ENCODE results near the gene TGM3.

The TGM3 gene

DNA sequence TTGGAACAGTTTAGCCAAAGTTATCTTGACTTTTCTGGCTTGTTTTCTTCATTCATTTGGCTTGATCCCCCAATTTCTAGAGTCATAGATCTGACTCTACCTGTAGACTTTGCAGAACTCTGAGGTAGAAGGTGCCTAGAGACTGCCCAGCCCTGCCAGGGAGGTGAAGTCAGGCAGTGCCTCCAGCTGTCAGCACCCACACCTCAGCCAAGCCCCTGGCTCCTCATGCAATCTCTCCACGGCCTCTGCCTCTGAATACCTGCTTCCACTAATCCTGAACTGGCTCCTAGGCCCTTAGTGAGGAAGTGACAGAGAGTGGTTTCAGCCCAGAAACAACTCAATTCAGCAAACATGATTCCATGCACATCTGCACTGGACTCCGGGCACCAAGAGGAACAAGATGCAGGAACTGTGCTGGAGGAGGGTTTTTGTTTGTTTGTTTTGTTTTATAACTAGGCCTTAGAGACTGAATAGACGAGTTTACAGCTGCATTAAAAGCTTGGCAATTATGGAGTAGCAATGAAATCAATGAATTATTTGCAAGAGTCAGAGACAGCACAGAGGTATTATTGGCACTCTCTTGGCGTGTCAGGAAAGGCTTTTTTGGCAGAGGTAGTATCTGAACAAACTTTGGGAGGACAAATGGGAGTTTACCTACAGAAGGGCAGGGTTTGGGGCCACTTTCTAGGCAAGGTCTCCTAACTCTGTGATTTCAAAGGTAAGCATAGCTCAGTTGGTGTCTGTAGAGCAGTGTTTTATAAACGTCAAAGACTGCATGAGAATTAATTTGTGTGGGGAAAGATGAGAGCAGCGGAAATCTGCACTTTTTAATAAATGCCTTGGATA lies 25.2 kb downstream of the TGM3 start:
- ChIA-PET POLR2A (no interaction called here), CTCF (no interaction called here)
- Histone ChIP-seq H3K9me3 (ENCODE audit: control insufficient read depth, insufficient read depth, low read depth, low read length) (no peaks in the 10 kb centered on the region), H3K4me3 (ENCODE audit: low read depth, low read length) (no peak overlapping the region), H3K27ac (ENCODE audit: extremely low read depth, low read depth, low read length) (no peak overlapping the region), H3K36me3 (ENCODE audit: control insufficient read depth in 2 of 2, insufficient read depth in 1 of 2, low read length in 2 of 2) (no peaks in the 10 kb centered on the region), H3K4me1 (ENCODE audit: control insufficient read depth, insufficient read depth, low read length) (no peaks in the 10 kb centered on the region)
- TF ChIP-seq SP2 (tag by site-specific recombination; IDR thresholded peaks at IDR 0.05) (no peak), ZNF791 (tag by site-specific recombination; IDR thresholded peaks at IDR 0.05) (no peak), ZNF600 (tag by site-specific recombination; IDR thresholded peaks at IDR 0.05) (no peak), ZNF221 (tag by site-specific recombination; IDR thresholded peaks at IDR 0.05; ENCODE audit: borderline replicate concordance) (no peak), YY1 (tag by site-specific recombination; IDR thresholded peaks at IDR 0.05) (no peak), ZNF37A (tag by site-specific recombination; IDR thresholded peaks at IDR 0.05) (no peak), ZNF677 (tag by site-specific recombination; IDR thresholded peaks at IDR 0.05) (no peak), ZNF585B (tag by site-specific recombination; IDR thresholded peaks at IDR 0.05) (no peak), ZNF501 (tag by site-specific recombination; IDR thresholded peaks at IDR 0.05) (no peak), SCRT2 (tag by site-specific recombination; IDR thresholded peaks at IDR 0.05) (no peak)
- TF ChIP-seq, protein P1, sequence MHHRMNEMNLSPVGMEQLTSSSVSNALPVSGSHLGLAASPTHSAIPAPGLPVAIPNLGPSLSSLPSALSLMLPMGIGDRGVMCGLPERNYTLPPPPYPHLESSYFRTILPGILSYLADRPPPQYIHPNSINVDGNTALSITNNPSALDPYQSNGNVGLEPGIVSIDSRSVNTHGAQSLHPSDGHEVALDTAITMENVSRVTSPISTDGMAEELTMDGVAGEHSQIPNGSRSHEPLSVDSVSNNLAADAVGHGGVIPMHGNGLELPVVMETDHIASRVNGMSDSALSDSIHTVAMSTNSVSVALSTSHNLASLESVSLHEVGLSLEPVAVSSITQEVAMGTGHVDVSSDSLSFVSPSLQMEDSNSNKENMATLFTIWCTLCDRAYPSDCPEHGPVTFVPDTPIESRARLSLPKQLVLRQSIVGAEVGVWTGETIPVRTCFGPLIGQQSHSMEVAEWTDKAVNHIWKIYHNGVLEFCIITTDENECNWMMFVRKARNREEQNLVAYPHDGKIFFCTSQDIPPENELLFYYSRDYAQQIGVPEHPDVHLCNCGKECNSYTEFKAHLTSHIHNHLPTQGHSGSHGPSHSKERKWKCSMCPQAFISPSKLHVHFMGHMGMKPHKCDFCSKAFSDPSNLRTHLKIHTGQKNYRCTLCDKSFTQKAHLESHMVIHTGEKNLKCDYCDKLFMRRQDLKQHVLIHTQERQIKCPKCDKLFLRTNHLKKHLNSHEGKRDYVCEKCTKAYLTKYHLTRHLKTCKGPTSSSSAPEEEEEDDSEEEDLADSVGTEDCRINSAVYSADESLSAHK (tag by site-specific recombination; IDR thresholded peaks at IDR 0.05): no peak
- TF ChIP-seq, protein P2, sequence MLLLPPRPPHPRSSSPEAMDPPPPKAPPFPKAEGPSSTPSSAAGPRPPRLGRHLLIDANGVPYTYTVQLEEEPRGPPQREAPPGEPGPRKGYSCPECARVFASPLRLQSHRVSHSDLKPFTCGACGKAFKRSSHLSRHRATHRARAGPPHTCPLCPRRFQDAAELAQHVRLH (tag by site-specific recombination; IDR thresholded peaks at IDR 0.05): no peak

DNA sequence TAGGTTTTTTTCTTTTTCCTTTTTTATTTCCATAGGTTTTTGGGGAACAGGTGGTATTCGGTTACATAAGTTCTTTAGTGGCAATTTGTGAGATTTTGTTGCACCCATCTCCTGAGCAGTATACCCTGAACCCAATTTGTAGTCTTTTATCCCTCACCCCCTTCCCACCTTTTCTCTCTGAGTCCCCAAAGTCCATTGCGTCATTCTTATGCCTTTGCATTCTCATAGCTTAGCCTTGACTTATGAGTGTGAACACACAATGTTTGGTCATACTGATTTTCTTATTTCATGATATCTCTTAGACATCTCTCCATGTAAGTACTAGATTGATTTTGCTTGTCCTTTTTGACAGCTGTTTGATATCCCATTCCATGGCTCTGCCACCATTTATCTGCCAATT lies 27.2 kb downstream of the TGM3 start:
- no peaks in the 10 kb centered on the region for H3K36me3 ChIP-seq (ENCODE audit: control insufficient read depth in 2 of 2, insufficient read depth in 1 of 2, low read length in 2 of 2)
- H3K9me3 ChIP-seq (ENCODE audit: control insufficient read depth, insufficient read depth, low read depth, low read length): no peaks in the 10 kb centered on the region
- H3K4me3 ChIP-seq (ENCODE audit: low read depth, low read length): no peak overlapping the region
- H3K4me1 ChIP-seq (ENCODE audit: control insufficient read depth, insufficient read depth, low read length): no peaks in the 10 kb centered on the region
- CTCF ChIA-PET: no interaction called here
- no peak overlapping the region for H3K27ac ChIP-seq (ENCODE audit: extremely low read depth, low read depth, low read length)
- POLR2A ChIA-PET: no interaction called here
- TF ChIP-seq, protein P3, sequence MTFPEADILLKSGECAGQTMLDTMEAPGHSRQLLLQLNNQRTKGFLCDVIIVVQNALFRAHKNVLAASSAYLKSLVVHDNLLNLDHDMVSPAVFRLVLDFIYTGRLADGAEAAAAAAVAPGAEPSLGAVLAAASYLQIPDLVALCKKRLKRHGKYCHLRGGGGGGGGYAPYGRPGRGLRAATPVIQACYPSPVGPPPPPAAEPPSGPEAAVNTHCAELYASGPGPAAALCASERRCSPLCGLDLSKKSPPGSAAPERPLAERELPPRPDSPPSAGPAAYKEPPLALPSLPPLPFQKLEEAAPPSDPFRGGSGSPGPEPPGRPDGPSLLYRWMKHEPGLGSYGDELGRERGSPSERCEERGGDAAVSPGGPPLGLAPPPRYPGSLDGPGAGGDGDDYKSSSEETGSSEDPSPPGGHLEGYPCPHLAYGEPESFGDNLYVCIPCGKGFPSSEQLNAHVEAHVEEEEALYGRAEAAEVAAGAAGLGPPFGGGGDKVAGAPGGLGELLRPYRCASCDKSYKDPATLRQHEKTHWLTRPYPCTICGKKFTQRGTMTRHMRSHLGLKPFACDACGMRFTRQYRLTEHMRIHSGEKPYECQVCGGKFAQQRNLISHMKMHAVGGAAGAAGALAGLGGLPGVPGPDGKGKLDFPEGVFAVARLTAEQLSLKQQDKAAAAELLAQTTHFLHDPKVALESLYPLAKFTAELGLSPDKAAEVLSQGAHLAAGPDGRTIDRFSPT (tag by site-specific recombination; IDR thresholded peaks at IDR 0.05): no peak
- TF ChIP-seq ZNF19 (tag by site-specific recombination; IDR thresholded peaks at IDR 0.05; ENCODE audit: low read depth) (no peak), ZNF140 (tag by site-specific recombination; IDR thresholded peaks at IDR 0.05) (no peak), ZSCAN30 (tag by site-specific recombination; IDR thresholded peaks at IDR 0.05) (no peak), ZNF341 (tag by site-specific recombination; IDR thresholded peaks at IDR 0.05; ENCODE audit: low read depth) (no peak), GLI2 (tag by site-specific recombination; IDR thresholded peaks at IDR 0.05; ENCODE audit: borderline replicate concordance, low read depth) (no peak)
- TF ChIP-seq, protein P4, sequence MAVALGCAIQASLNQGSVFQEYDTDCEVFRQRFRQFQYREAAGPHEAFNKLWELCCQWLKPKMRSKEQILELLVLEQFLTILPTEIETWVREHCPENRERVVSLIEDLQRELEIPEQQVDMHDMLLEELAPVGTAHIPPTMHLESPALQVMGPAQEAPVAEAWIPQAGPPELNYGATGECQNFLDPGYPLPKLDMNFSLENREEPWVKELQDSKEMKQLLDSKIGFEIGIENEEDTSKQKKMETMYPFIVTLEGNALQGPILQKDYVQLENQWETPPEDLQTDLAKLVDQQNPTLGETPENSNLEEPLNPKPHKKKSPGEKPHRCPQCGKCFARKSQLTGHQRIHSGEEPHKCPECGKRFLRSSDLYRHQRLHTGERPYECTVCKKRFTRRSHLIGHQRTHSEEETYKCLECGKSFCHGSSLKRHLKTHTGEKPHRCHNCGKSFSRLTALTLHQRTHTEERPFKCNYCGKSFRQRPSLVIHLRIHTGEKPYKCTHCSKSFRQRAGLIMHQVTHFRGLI (tag by site-specific recombination; IDR thresholded peaks at IDR 0.05): no peak

All from HEK293 (cell line).